ENCODE results near the gene CT47B1.
"Not testable (repeated sequence)": the region's sequence is repeated elsewhere in the genome, so short reads cannot be mapped to it uniquely, and the experiment has no call there.

Gene CT47B1

DNA sequence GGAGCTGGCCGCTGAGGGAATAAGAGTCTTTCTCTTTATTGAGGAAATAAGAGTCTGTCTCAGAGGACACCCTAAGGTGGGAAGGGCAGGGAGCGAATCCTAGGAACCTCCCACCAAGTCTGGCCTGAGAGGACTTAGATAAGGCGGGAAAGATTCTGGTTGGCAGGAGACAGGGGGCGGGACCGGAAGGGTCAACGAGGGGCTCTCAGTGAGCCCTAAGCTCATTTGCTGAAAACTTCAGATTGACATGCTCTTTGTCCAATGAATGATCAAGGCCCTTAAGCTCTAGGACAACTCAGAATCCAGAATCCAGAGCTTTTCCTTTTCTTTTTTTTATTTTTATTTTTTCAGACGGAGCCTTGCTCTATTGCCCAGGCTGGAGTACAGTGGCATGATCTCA, at the start of gene CT47B1:
TSS of gene CT47B1 (minus strand) at position 101 of the 400 bp plus-strand sequence. CDS start 196 bp downstream, outside the sequence.
- not testable (repeated sequence) for H3K4me3 ChIP-seq (ENCODE audit: low read length); H3K27ac ChIP-seq (ENCODE audit: low read depth, low read length); H3F3A ChIP-seq (ENCODE audit: control insufficient read depth, insufficient read depth); H3K9me2 ChIP-seq (replicated peaks; ENCODE audit: control insufficient read depth, low read length); H3K27me3 ChIP-seq (ENCODE audit: control insufficient read depth, low read length); H4K20me1 ChIP-seq (ENCODE audit: control insufficient read depth, insufficient read depth, low read depth, low read length); H3K79me2 ChIP-seq (ENCODE audit: control insufficient read depth, low read length); H3K4me1 ChIP-seq (ENCODE audit: control insufficient read depth, low read length); H3K9me3 ChIP-seq (ENCODE audit: control insufficient read depth, insufficient read depth, low read length); H3K4me2 ChIP-seq (ENCODE audit: low read length); H3K36me3 ChIP-seq (ENCODE audit: control insufficient read depth, low read length)

DNA sequence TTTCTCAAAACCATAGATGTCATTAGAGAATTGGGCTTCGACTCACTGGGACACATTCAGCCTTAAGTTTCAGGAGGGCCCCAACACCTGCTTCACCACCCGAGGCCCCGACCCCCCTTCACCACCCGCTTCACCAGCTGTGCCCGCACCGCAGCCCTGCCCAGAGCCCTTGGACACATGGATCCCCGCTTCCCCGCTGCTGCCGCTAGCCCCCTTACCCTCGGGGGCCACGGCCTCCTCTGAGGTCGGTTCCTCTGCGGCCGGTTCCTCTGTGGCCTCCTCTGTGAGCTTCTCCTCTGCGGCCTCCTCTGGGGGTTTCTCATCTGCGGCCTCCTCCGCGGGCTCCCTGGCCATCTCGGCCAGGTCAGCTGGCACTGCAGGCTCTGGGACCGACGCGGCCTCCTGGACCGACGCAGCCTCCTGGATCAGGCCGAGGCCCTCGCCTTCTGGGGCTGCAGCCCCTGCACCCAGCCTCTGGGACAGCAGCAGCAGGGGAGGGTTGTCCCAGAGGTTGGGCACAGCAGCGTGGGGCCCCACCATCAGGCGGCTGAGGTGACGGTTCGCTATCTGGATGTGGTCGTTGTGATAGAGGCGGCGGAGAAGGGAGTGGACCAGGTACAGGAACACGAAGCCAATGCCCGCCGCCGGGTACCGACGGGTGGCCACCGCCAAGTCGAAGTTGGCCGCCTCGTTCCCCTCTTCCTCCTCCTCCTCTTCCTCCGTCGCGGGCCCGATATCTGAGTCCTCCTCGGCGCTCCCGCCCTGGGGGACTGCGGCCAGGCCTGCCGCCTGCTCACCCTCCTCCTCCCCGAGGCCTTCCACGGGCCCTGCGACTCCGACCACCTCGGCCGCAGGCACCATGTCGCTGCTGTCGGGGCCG, 748 bp downstream of the CT47B1 start:
- no peak overlapping the region for H3K27ac ChIP-seq (ENCODE audit: low read depth, low read length)
- no peaks in the 10 kb centered on the region for H4K20me1 ChIP-seq (ENCODE audit: control insufficient read depth, insufficient read depth, low read depth, low read length)
- no peaks in the 10 kb centered on the region for H3K36me3 ChIP-seq (ENCODE audit: control insufficient read depth, low read length)
- H3K79me2 ChIP-seq (ENCODE audit: control insufficient read depth, low read length): no peaks in the 10 kb centered on the region
- H3K4me1 ChIP-seq (ENCODE audit: control insufficient read depth, low read length): no peaks in the 10 kb centered on the region
- no peaks in the 10 kb centered on the region for H3K27me3 ChIP-seq (ENCODE audit: control insufficient read depth, low read length)
- no peaks in the 10 kb centered on the region for H3F3A ChIP-seq (ENCODE audit: control insufficient read depth, insufficient read depth)
- no peak overlapping the region for H3K4me3 ChIP-seq (ENCODE audit: low read length)
- H3K9me2 ChIP-seq (replicated peaks; ENCODE audit: control insufficient read depth, low read length): no peaks in the 10 kb centered on the region
- no peaks in the 10 kb centered on the region for H3K9me3 ChIP-seq (ENCODE audit: control insufficient read depth, insufficient read depth, low read length)
- no peak overlapping the region for H3K4me2 ChIP-seq (ENCODE audit: low read length)
- TF ChIP-seq EZH2phosphoT487 (IDR thresholded peaks at IDR 0.05; ENCODE audit: borderline replicate concordance, low read length): no peak
- TF ChIP-seq, protein P1, sequence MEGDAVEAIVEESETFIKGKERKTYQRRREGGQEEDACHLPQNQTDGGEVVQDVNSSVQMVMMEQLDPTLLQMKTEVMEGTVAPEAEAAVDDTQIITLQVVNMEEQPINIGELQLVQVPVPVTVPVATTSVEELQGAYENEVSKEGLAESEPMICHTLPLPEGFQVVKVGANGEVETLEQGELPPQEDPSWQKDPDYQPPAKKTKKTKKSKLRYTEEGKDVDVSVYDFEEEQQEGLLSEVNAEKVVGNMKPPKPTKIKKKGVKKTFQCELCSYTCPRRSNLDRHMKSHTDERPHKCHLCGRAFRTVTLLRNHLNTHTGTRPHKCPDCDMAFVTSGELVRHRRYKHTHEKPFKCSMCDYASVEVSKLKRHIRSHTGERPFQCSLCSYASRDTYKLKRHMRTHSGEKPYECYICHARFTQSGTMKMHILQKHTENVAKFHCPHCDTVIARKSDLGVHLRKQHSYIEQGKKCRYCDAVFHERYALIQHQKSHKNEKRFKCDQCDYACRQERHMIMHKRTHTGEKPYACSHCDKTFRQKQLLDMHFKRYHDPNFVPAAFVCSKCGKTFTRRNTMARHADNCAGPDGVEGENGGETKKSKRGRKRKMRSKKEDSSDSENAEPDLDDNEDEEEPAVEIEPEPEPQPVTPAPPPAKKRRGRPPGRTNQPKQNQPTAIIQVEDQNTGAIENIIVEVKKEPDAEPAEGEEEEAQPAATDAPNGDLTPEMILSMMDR (IDR thresholded peaks at IDR 0.05; ENCODE audit: low read depth, low read length, poor library complexity, severe bottlenecking): no peak

DNA sequence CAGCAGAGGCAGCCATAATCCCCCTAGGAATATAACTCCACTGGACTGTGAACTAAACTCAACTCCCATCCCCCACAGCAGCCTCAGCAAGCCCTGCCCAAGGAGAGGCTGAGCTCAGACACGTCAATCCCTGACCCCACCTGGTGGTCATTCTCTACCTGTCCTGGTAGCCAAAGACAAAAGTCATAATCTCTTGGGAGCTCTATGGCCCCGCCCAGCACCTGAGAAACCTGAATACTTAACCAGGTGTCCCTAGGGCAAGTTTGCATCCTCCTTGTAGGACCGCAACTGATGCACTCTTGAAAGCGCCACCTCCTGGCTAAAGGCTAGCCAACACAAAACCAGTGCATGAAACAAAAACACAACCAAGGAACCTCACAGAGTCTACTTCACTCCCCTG, 18.4 kb downstream of the CT47B1 start:
- H3K4me3 ChIP-seq (ENCODE audit: low read length): no peak overlapping the region
- no peaks in the 10 kb centered on the region for H3K9me2 ChIP-seq (replicated peaks; ENCODE audit: control insufficient read depth, low read length)
- H3K79me2 ChIP-seq (ENCODE audit: control insufficient read depth, low read length): no peaks in the 10 kb centered on the region
- H3K4me2 ChIP-seq (ENCODE audit: low read length): no peak overlapping the region
- no peak overlapping the region for H3K27ac ChIP-seq (ENCODE audit: low read depth, low read length)
- no peaks in the 10 kb centered on the region for H3K4me1 ChIP-seq (ENCODE audit: control insufficient read depth, low read length)
- no peaks in the 10 kb centered on the region for H3K9me3 ChIP-seq (ENCODE audit: control insufficient read depth, insufficient read depth, low read length)
- no peaks in the 10 kb centered on the region for H3F3A ChIP-seq (ENCODE audit: control insufficient read depth, insufficient read depth)
- TF ChIP-seq, protein P1 (IDR thresholded peaks at IDR 0.05; ENCODE audit: low read depth, low read length, poor library complexity, severe bottlenecking): peak; percentile 46
- no peak for TF ChIP-seq EZH2phosphoT487 (IDR thresholded peaks at IDR 0.05; ENCODE audit: borderline replicate concordance, low read length)
- H4K20me1 ChIP-seq (ENCODE audit: control insufficient read depth, insufficient read depth, low read depth, low read length): no peaks in the 10 kb centered on the region
- H3K27me3 ChIP-seq (ENCODE audit: control insufficient read depth, low read length): no peaks in the 10 kb centered on the region
- no peaks in the 10 kb centered on the region for H3K36me3 ChIP-seq (ENCODE audit: control insufficient read depth, low read length)

DNA sequence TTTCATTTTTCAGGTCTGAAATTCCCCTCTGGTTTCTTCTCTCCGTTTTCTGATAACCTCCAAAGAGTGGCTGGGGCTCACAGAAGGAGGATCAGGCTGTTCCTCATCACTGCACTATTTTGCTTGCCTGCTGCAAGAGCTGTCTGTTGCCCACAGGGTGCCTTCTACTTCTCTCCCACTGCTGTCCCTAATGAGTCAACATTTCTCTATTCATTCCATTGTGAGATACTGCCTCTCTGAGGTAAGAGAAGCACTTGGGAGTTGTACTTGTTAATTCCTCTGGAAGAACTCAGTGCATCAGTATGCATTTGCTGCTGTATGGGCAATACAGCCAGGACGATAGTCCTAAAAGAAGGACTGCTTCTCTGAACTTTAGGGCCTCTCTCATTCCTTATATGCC, 34.8 kb downstream of the CT47B1 start:
- Histone ChIP-seq H3K4me3 (ENCODE audit: low read length) (no peak overlapping the region), H3K9me2 (replicated peaks; ENCODE audit: control insufficient read depth, low read length) (no peaks in the 10 kb centered on the region), H3K4me2 (ENCODE audit: low read length) (no peak overlapping the region), H3K79me2 (ENCODE audit: control insufficient read depth, low read length) (no peaks in the 10 kb centered on the region), H3K27ac (ENCODE audit: low read depth, low read length) (no peak overlapping the region), H3K27me3 (ENCODE audit: control insufficient read depth, low read length) (no peaks in the 10 kb centered on the region), H3F3A (ENCODE audit: control insufficient read depth, insufficient read depth) (no peaks in the 10 kb centered on the region), H3K36me3 (ENCODE audit: control insufficient read depth, low read length) (no peaks in the 10 kb centered on the region), H3K9me3 (ENCODE audit: control insufficient read depth, insufficient read depth, low read length) (no peaks in the 10 kb centered on the region), H4K20me1 (ENCODE audit: control insufficient read depth, insufficient read depth, low read depth, low read length) (no peaks in the 10 kb centered on the region), H3K4me1 (ENCODE audit: control insufficient read depth, low read length) (no peaks in the 10 kb centered on the region)
- TF ChIP-seq EZH2phosphoT487 (IDR thresholded peaks at IDR 0.05; ENCODE audit: borderline replicate concordance, low read length): no peak
- TF ChIP-seq, protein P1 (IDR thresholded peaks at IDR 0.05; ENCODE audit: low read depth, low read length, poor library complexity, severe bottlenecking): no peak

Data from DOHH2 (cell line).